ENCODE results near the gene PRKG2. TPM values are rescaled to one million over a fixed set of nuclear protein-coding genes. Genes with fewer than 3 reads are reported as not detected.
"Not testable (repeated sequence)": the region's sequence is repeated elsewhere in the genome, so short reads cannot be mapped to it uniquely, and the experiment has no call there.

PRKG2 gene
- total and polyA plus RNA-seq, 2 donors (not counting 3 experiments of a cell fraction or from before 2014, with no cell fraction given) = not detected

GRCh38 chr4:81225252-81225651 is 10.2 kb upstream of the PRKG2 start:
- no peak overlapping the region for H3K27ac ChIP-seq (ENCODE audit: insufficient read depth, low read depth, low read length)
- H3K36me3 ChIP-seq (ENCODE audit: control insufficient read depth in 2 of 2, extremely low read depth in 1 of 2, insufficient read depth in 2 of 2, low read length in 2 of 2) = no peaks in the 10 kb centered on the region
- H3K9ac ChIP-seq (replicated peaks; ENCODE audit: extremely low read depth, insufficient read depth, low read length) = no peak overlapping the region
- ChIA-PET POLR2A (no interaction called here), CTCF (no interaction called here)
- no peaks in the 10 kb centered on the region for H4K20me1 ChIP-seq (replicated peaks; ENCODE audit: control insufficient read depth, extremely low read depth, insufficient read depth, low read length)
- H3K9me3 ChIP-seq (replicated peaks; ENCODE audit: control insufficient read depth, insufficient read depth, low read length) = no peaks in the 10 kb centered on the region
- intact Hi-C loops (cut with micrococcal nuclease) = no loop called here
- FAIRE-seq (no peak), DNase-seq (ENCODE audit: low read depth, low spot score) (no peak)
- dilution Hi-C loops (cut with MboI; ENCODE audit: extremely low pct_ligation_motif_present, low sequenced_read_pairs) = no loop called here
- H3K4me2 ChIP-seq (ENCODE audit: insufficient read depth, low read length) = no peak overlapping the region
- no peaks in the 10 kb centered on the region for H3K9me1 ChIP-seq (replicated peaks; ENCODE audit: control insufficient read depth, extremely low read depth, insufficient read depth, low read length)
- no TSS peak for BruUV-seq (replicated peaks)
- no peaks in the 10 kb centered on the region for H3K4me1 ChIP-seq (ENCODE audit: control insufficient read depth, extremely low read depth, insufficient read depth, low read length)
- H3K4me3 ChIP-seq (replicated peaks in 1 of 3; ENCODE audit: insufficient read depth in 1 of 3, low read depth in 1 of 3, low read length in 3 of 3) = no peak overlapping the region
- H3K27me3 ChIP-seq (ENCODE audit: control insufficient read depth in 2 of 2, insufficient read depth in 2 of 2, low read length in 2 of 2) = no peaks in the 10 kb centered on the region
- H3K79me2 ChIP-seq (ENCODE audit: control insufficient read depth, insufficient read depth, low read length) = no peaks in the 10 kb centered on the region
- TF ChIP-seq JUN (IDR thresholded peaks at IDR 0.05; ENCODE audit: borderline replicate concordance, insufficient read depth, insufficient read length, low read depth) = no peak
- no peak overlapping the region for H2AFZ ChIP-seq (ENCODE audit: low read depth, low read length)

GRCh38 chr4:81222082-81222472 is 7.1 kb upstream of the PRKG2 start:
- H3K27me3 ChIP-seq (ENCODE audit: control insufficient read depth in 2 of 2, insufficient read depth in 2 of 2, low read length in 2 of 2); H3K4me3 ChIP-seq (replicated peaks in 1 of 3; ENCODE audit: insufficient read depth in 1 of 3, low read depth in 1 of 3, low read length in 3 of 3); H3K79me2 ChIP-seq (ENCODE audit: control insufficient read depth, insufficient read depth, low read length); H3K9me3 ChIP-seq (replicated peaks; ENCODE audit: control insufficient read depth, insufficient read depth, low read length); H2AFZ ChIP-seq (ENCODE audit: low read depth, low read length); POLR2A ChIA-PET; H4K20me1 ChIP-seq (replicated peaks; ENCODE audit: control insufficient read depth, extremely low read depth, insufficient read depth, low read length); FAIRE-seq; BruUV-seq (replicated peaks); H3K4me2 ChIP-seq (ENCODE audit: insufficient read depth, low read length); H3K36me3 ChIP-seq (ENCODE audit: control insufficient read depth in 2 of 2, extremely low read depth in 1 of 2, insufficient read depth in 2 of 2, low read length in 2 of 2); H3K27ac ChIP-seq (ENCODE audit: insufficient read depth, low read depth, low read length); intact Hi-C loops (cut with micrococcal nuclease); H3K4me1 ChIP-seq (ENCODE audit: control insufficient read depth, extremely low read depth, insufficient read depth, low read length); H3K9ac ChIP-seq (replicated peaks; ENCODE audit: extremely low read depth, insufficient read depth, low read length); DNase-seq (ENCODE audit: low read depth, low spot score); H3K9me1 ChIP-seq (replicated peaks; ENCODE audit: control insufficient read depth, extremely low read depth, insufficient read depth, low read length); dilution Hi-C loops (cut with MboI; ENCODE audit: extremely low pct_ligation_motif_present, low sequenced_read_pairs); CTCF ChIA-PET: not testable (repeated sequence)

All from endothelial cell of umbilical vein (primary cell).